HepG2 (cell line): Measurements from ENCODE around the gene TACC2. TPM values are rescaled to one million over a fixed set of nuclear protein-coding genes. Genes with fewer than 3 reads are reported as not detected.

ENCODE experiments used
- AHDC1 ChIP-seq: sonication (generic); formaldehyde crosslinking; IDR thresholded peaks from 2 replicates; pipeline ENCODE4 v1.5.1; 2020; ENCODE audit warnings: mild to moderate bottlenecking, missing genetic modification reagents, borderline replicate concordance
- ISL2 ChIP-seq: sonication (generic); formaldehyde crosslinking; IDR thresholded peaks from 2 replicates; pipeline ENCODE4 v1.5.0; 2020; ENCODE audit warnings: missing genetic modification reagents
- MEIS2 ChIP-seq: sonication (generic); formaldehyde crosslinking; IDR thresholded peaks from 2 replicates; pipeline ENCODE4 v1.9.0; 2021; ENCODE audit warnings: mild to moderate bottlenecking, missing genetic modification reagents
- ZNF318 ChIP-seq: sonication (generic); formaldehyde crosslinking; IDR thresholded peaks from 2 replicates; pipeline ENCODE4 v1.4.0; 2020; ENCODE audit warnings: mild to moderate bottlenecking, missing genetic modification reagents
- ZNF503 ChIP-seq: sonication (generic); formaldehyde crosslinking; IDR thresholded peaks from 2 replicates; pipeline ENCODE4 v1.4.0; 2020; ENCODE audit warnings: missing genetic modification reagents
- ZNF574 ChIP-seq: sonication (generic); formaldehyde crosslinking; IDR thresholded peaks from 2 replicates; pipeline ENCODE4 v1.4.0; 2020; ENCODE audit warnings: missing genetic modification reagents
- ZNF619 ChIP-seq: sonication (generic); formaldehyde crosslinking; IDR thresholded peaks from 2 replicates; pipeline ENCODE4 v1.4.0; 2020; ENCODE audit warnings: mild to moderate bottlenecking, missing genetic modification reagents
- polyA plus RNA-seq, 8 experiments: library from polyadenylated mRNA; depleted of rRNA in 3 of 8; stranded (reverse) in 7 of 8; unstranded in 1 of 8; fragments of >200 nt; fragmentation: Illumina TruSeq in 4 of 8; extraction: Trizol in 4 of 8; gene quantifications; 2 replicates each; pipeline versions ENCODE4 v1.2.1 to v1.2.3, GENCODE V29; 2011 to 2016; ENCODE audit warnings: low read depth in 4 of 8, missing spikeins in 1 of 8, mixed read lengths in 1 of 8; ENCODE audit not compliant: insufficient read depth in 1 of 8
- total RNA-seq, 5 experiments: library from RNA; depleted of rRNA; stranded (reverse); fragments of >200 nt; fragmentation: Illumina TruSeq; extraction: Trizol; gene quantifications; 2 replicates each; pipeline ENCODE4 v1.2.3, GENCODE V29; 2016; ENCODE audit warnings: low read depth in 1 of 5

TACC2 gene
- total and polyA plus RNA-seq, 2 of the 13 experiments (the other 11 are each of a cell fraction or from before 2014, with no cell fraction given): 11.8 to 16.0 TPM

GRCh38 chr10:122298598-122299301, 309.8 kb downstream of the TACC2 start (continued):
- TF ChIP-seq ZNF503 (CRISPR knock-in tag): no peak
- 0 out of 2 replicates have a peak, but pooled peaks have one; percentile 35 for TF ChIP-seq ZNF619 (CRISPR knock-in tag)
- TF ChIP-seq ZNF318 (CRISPR knock-in tag): no peak
- TF ChIP-seq ISL2: peak; percentile 37; the same call in 1 of the 2 replicates
- TF ChIP-seq MEIS2: peak; percentile 35; the same call in 1 of the 2 replicates
- TF ChIP-seq ZNF574 (CRISPR knock-in tag): peak; percentile 29; the same call in 1 of the 2 replicates
- no peak for TF ChIP-seq AHDC1 (CRISPR knock-in tag)
